T-helper 22 cell (primary cell): Measurements from ENCODE around the gene GNAQ.

ENCODE experiments used
- DNase-seq: peaks from one replicate; pipeline ENCODE4 v3.0.0-alpha.2; 2020; ENCODE audit warnings: low read depth

GNAQ gene

DNA sequence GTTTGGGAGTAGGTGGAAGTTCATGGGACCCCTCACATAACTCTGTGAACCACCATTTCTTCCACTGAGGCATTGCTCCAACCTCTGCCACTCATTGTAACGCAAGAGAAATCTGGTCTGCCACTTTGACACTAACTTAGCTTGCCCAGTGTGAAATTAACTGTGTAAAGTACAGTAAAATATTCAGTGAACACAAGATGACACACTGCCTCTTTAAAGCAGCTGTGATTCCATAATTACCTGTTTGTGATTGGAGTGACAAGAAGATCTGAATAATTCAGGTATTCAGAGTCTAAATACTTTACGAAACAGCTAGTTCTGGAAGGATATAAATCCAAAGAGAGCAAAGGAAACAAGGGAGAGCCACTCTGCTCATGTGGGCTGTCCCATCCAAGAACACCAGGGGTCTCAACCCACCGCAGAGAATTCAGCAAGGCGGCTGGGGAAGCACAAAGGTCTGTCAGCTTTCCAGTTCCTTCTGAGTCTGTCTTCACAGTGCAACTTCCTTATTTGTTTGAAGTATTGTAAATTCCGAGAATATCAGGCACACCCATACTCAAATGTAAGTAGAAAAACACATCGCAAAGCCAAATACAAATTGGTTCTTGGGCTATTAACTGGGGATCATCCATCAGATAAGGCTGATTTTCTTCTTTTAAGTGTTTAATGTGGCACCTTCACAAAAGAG is 86.9 kb downstream of the GNAQ start:
- DNase-seq, result no peak

DNA sequence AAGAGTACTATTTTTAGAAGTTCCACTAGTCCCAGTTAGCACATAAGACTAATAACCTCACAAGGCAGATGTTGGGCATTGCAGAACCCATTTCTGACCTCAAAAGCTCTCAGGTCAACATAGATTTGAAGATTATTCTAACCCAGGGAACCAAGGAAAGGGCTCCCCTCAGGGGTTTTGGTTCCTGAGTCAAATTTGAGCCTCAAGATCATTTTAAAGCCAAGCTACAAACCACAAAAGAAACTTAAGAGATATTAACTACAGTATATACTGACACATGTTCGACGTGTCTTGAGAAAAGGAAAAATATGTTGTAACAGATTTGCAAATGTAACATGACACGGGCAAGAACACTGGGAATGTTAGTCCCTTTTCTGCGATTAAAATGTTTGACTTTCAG is 88.6 kb downstream of the GNAQ start:
- DNase-seq, result no peak

DNA sequence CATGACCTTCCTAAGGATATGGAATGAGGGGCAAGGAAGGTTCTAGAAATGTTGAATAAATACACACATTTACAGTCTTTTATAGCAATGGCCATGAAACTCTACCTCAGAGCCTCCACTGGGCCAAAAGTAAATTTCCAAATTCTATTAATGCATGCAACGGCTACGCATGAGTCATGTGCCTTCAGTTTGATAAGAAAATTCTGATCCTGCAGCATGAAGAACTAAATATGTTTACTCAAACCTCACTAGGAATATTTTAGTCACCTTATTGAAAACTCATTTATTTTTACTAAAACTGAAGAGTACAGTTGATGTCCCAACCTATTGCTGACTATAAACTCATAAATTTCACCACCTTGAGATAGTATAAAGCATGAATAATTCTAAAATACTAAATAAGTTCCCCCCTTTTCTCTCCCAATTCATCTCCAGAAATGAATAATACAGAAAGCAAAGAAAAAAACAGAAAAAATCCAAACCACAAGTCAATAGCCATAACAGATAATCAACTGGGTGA is 92.4 kb downstream of the GNAQ start:
- no peak for DNase-seq

DNA sequence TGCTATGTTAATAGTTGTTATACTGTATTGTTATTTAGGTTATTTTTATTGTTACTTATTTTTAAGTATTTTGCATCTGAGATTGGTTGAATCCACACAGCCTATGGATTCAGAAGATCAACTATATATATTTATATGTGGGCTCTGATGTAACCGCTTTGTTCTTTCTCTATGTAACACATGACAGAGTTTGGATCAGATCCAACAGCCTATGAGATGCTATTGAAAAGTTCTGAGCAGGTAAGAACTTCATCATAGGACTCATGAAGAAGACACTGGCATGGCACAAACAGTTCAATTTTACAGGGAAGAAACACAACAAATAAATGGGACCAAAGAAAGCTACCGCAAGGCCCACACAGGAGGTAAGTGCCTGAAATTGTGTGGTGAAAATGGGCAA is 93.4 kb downstream of the GNAQ start:
- DNase-seq, result no peak

DNA sequence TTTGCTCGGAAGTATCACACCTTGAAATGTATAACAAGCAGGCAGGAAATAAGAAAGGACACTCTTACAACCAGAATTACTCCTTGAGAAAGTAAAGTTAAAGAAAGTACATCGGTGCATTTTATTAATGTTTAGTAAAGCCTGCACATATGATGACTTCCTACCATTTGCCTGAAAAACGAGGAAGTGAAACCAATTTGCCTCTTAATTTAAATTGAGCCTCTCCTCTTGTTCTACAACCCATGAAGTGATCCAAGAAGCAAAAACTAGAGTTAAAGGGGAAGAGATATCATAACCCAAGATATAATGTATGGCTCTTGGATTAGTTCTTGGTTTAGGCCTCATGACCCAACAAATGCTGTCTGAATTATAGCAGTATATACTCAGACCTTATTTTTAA is 95.6 kb downstream of the GNAQ start:
- no peak for DNase-seq

DNA sequence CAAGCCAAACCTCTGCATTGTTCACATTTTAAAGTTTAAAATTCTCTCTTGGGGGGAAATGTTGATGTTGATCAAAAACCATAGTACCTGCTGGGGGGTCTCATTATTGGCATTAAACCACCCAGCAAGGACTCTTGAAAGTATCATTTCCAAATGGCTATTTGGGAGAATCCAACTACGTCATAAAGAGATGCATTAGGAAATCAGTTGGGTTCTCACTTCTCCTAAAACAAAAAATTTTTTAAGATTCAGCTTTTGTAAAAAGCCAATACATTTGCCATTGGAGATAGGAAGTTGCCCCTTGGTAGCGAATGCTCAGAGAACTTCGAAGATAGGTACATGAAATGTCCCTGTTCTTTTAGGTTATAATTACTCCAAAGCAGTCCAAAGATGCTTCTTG is 96.4 kb downstream of the GNAQ start:
- DNase-seq, result no peak

DNA sequence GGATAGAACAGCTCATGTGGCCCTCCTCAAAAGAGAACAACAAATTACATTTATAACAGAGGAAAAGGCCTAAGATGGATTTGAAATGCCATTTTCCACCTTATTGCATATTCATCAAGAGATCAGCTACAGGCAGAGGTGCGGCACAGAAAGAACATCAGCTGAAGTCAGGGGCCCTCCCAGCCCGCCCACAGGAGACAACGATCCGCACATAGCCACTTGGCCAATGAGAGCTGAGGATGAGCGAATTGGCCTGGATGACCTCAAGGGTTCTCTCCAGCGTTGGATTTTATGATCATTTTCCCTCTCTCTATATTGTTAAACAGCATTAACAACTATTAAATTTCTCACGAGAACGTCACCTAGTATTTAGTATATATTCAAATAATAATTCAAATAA is 97.6 kb downstream of the GNAQ start:
- DNase-seq, result no peak

DNA sequence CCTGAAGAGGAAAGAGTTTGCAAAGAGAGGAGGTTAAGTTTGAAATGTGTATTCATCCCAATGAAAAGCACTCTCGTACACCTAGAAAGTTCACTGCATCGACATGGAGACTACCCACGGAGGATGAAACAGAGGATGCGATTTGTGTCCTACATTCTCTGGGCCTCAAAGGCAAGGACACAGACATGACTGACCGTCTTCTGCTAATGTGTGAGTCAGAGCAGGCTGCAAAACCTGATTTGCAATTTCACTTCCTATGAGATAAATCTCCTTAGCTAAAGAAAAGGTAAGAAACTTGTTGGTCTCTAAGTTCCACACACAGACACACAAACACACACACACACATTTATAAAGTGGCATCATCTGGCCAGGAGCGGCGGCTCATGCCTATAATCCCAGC is 98.6 kb downstream of the GNAQ start:
- DNase-seq, result no peak

DNA sequence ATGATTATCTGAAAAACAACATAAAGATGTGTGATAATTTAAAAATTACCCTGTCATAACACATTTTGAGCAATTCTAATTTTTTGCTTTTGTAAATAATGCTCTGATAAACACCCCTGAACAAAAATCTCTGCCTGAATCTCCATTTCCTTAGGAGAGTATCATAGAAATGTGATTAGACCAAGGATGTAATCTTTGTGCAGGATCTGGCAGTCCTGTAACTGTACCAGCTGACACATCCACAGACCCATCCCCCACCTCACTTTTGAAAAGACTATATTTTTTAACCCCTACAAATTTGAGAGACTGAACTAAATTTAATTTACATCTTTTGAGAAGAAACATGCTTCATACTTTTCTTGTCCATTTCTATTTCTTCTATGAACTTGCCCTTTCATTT is 101.7 kb downstream of the GNAQ start:
- DNase-seq, result no peak

DNA sequence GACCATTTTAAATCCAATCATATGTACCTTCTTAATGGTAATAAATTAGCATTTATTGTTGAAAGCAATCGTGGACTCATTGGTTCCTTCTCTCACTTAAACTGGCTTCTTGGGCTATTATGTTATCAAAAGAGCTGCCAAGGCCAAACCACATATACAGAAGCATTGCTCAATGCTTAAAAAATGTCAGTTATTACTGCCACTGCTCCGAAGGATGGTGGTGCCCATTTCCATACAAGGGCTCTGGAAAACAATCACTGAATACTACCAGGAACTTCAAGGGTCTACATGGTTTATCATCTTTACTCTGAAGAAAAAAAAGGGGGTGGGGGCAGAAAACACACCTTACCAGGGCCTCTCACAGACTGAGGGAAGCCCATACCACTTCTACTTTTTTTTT is 104.3 kb downstream of the GNAQ start:
- DNase-seq, result no peak

DNA sequence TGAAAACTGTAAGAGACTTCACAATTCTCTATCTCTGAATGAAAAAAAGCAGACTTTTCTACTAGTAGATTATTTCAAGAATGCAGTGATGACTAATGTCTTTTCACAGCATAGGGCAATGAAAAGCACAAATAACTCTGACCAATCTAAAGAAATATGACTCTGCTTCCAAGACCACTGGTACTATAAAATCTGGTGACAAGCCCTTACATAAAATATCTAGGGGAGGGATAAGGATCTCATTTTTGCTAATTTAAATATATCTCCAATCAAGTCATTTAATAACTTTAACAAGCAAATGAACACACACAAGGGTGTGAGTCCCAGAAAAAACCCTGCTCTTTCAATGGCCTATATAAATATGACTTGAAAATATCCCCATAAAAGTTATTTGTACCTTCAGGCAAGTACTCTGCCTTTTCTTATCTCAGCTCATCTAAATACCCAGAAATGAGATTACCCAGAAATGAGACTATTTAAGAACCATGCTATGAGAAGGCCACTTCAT is 105.2 kb downstream of the GNAQ start:
- no peak for DNase-seq

DNA sequence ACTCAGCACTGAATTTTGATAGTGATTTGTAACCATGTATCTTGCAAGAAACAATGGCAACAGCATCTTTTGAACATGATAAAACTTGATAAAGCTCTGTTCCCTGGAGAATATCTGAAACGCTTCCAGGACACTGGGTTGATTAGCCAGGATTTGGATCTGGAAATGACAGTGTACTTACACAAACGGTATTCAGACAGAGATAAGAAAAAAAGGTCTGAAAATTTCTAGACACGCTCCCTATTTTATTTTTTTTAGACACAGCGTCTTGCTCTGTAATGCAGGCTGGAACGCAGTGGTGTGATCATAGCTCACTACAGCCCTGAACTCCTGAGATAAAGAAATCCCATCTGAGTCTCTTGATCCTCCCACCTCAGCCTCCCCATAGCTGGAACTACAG is 109.0 kb downstream of the GNAQ start:
- no peak for DNase-seq

DNA sequence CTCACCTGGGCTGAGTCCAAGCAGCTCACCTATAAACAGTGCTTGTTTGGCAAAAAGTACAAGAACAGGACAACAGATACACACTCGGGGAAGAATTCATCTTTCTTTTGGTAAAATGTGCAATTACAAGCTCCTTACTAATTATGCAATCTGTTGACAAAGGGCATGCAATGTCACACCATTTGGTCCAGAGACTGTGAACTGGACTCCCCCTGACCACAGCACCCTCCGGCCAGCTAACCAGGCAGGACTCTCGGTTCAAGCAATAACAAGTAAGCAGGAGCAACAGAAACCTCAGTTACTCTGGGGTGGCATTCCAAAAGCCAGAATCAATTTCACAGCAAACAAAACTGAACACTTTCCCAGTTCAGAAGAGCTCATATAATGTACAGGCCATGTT is 113.8 kb downstream of the GNAQ start:
- DNase-seq, result no peak

DNA sequence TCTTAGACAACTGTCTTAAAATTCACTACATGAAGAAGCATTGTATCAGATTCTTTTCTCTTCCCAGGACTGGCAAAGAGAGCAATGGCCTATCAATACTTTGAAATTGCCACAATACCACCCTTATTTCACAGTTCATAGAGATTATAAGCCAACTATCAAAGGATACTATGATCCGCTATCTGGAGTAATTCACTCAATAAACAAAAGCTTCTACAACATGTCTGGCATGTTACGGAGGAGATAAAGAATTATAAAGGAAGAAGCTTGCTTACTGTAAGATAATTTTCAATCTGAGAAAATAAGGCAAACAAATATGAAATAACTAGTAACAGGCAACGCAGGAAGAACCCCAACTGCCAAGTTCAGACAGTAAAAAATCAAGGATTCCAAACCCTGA is 114.8 kb downstream of the GNAQ start:
- no peak for DNase-seq

DNA sequence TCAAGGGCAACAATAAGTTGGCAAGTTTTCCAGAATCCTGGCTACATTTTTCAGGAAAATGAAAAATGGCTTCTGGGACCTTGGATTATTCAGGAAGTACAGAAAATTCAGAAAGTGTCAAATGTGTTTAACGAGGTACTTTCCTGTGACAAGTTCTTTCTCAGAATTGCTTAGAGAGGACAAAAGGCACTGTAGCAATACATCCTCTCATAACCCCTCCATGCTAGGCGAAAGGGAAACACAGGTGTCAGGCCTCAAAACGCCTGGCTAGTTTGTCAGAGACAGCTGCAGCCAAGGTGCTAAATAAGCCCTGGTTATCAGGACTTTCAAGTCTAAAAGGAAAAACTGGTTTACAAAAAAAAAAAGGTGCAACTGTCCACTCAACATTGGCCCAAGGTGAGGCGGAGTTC is 115.2 kb downstream of the GNAQ start:
- DNase-seq, result no peak

DNA sequence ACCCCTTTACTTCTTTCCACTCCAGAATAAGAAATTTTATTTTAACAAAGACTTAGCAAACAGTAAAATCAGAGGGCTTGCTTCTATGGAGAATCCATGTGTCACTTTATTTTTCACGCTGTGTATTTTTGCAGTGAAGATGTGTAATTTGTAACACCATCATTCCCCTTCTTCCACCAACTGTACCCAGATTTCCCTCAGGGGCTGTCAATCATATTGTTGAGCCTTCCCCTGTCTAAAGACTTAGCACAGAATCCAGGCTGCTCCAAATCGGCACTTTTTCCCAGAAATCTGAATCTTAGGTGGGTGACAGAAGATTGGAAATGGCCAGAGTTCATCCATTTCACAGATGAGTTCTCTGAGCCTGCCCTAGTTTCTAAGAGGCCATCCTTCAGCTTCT is 115.9 kb downstream of the GNAQ start:
- no peak for DNase-seq

DNA sequence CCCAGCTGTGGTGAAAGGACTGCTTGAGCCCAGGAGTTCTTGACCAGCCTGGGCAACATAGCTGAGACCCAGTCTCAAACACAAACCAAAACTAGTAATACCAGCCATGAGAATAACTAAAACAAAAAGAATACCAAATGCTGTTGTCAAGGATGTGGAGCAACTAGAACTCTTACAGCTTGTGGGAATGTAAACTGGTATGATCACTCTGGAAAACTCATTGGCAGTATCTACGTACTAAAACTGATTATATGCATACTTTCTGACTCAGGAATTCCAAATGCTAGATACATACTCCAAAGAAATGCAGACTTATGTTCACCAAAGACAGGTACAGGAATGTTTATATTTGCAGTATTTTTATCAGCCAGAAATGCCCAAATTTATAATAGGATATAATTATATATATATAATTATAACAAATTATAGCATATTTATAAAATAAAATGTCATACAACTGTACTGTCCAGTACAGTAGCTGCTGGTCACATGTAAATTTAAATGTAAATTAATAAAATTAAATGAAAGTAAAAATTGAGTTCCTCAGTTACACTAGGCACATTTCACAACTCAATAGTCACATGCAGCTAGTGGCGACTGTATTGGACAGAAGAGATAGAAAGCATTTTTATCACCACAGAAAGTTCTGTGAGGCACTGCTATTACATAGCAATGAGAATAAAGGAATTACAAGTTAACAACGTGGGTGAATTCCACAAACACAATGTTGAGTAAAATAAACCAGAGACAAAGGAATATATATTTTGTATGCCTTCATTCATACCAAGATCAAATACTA is 118.5 kb downstream of the GNAQ start:
- no peak for DNase-seq

DNA sequence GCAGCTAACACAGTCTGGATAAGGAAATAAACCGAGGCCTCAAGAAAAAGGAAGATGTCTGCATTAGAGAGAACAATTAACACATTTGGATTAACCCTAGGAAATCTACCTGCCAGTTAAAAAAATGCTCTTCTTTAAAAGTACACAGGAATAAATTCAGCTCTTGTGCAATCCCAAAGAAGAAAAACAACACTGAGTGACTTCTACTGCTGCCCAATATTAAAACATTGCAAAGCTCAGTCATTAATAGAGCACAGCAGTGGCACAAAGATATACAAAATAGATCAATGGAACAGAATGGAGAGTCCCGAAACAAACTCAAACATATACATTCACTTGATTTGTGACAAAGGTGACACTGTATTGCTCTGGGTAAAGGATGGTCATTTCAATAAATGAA is 119.7 kb downstream of the GNAQ start:
- DNase-seq, result no peak

DNA sequence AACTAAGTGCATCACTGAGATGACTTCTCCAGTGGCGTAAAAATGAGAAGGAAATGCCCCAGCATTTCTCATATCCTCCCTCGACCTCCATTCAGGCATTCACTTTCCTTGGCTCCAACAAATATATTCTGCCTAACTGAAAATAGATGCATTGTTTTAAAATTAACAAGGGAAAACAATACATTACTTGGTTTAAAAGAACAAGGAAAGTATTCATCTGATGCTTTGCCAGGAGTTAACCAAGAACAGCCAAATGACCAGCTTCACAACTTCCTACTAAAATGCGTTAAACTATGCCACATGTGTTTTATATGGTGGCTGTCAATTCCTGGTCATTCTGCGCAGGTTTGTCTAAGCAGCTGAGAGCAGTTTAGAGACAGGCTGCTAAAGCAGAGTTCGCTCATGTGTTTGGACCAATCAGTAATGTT is 121.4 kb downstream of the GNAQ start:
- no peak for DNase-seq

DNA sequence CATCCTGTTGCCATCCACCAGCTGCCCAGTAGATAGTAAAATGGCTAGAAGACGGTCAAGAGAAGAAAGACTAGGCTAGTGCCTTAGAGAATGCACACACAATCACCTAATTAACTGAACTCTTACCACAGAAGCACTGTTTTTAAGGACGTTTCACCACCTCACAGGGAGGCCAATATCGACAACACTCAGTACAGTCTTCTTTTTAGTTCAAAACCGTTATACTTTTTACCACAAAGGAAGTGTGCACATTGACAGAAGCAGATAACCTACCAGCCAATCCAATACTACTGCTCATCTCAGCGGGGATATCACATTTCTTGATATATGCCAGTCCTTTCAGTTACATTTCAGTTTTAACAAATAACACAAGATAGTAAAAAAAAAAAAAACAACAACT is 122.3 kb downstream of the GNAQ start:
- DNase-seq, result no peak

DNA sequence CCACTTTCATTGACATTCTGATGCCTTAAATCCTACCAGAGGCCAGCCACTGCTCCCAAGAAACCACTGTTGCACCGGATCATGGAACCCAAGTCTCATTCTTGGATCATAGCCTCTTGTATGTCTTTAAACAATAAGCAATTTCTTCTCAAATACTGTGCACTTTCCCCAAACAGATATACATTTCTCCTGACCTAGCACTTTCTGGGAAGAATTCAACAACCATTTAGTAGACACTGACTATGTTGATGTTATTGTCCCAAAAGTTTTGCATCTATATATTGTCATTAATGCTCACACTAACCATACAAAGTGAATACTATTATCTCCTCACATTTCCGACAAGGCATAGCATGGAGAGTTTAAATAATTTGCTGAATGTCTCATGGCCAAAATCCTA is 123.3 kb downstream of the GNAQ start:
- DNase-seq, result no peak

DNA sequence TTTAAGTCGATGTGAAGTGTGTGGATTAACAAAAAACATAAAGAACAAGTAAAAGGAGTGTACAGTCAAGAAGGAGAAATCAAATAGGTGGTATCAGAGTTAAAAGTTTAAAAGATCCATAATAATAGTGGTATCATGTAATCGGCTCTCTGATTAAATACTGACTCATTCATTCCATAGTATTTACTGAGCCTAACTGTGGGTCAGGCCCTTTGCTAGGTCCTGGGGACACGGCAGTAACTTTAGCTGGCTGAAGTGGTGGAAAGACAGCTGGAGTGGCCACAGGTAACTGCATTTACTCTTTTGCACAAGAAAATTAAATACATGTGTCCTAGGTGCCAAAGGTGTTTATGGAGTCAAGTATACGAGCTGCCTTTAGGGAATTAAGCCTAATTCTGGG is 124.0 kb downstream of the GNAQ start:
- DNase-seq, result no peak

DNA sequence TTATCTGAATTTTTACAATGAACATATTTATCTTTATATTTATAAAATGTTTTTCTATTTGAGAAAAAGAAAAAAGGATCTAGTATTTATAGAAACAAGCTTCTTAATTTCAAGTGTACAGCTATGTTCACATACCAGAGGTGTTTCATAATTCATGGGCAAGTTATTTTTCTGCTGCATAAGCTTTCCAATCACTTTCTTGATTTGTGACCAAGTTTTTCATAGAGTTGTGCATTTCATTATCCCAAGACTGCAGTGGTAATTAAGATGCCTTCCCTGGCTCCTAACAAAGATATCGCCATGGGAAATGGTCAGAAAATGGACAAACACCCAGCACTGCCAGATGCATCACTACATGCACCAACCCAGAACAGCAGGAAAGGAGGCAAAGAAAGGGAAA is 124.6 kb downstream of the GNAQ start:
- DNase-seq, result no peak
